Adipose tissue (tissue), 3 donors: ENCODE results near the gene CD52. TPM values are rescaled to one million over a fixed set of nuclear protein-coding genes. Genes with fewer than 3 reads are reported as not detected.

Experiments used
- H3K27ac ChIP-seq: one replicate; pipeline ENCODE4 v1.5.1; 2013; ENCODE audit warnings: low read depth, low read length
- WGBS, 3 donors: extraction: QIAGEN DNeasy Blood & Tissue Kit; methylation state at CpG; one replicate each; pipeline ENCODE4 v1.1.7; 2013; 5-methylcytosine and 5-hydroxymethylcytosine counted together
- polyA plus RNA-seq, 3 donors: library from polyadenylated mRNA; stranded (reverse); fragments of 200-250 nt; gene quantifications; one replicate each; pipeline ENCODE4 v1.2.3, GENCODE V29; 2013
- donor health status: healthy with polysubstance abuse.
- donor health status: Bipolar disorder and iron deficiency.
- donor health status: healthy.

Gene CD52
- polyA plus RNA-seq, 3 donors = 15.8 to 27.6 (median 20.2) TPM

DNA sequence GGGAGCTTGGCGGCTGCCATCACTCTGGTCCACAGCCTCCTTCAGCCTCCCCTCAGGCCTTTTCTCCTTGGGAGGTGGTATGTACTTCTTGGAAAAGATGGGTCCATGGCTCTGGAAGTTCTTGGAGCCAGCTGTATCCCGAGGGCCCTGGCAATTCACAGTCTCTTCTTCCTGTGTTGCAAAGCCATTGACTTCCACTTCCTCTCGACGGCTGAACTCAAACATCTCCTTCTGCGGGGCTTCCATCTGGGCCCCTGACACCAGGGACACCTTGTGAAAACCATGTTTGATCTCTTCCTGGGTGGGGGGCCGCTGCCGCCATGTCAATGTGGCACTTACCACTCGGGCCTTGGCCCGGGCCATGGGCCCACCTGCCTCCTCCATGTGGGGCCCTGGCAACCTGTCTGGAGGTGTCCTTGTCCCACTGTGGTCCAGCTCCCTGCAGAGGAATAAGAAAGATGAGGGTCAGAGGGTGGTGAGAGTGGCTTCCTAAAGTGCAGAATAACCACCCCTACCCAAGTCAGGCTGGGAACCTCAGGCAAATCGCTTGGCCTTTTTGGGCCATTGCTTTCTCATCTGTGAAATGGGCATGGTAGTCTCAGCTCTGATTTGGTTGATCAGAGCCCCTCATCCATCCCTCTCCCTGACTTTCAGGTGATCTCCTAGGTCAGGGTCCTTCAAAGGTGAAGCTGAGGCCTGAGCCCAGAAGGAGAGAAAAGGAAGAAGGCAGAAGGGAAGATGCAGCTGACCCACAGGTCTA, 28.7 kb downstream of the CD52 start:
- 56 to 61% (median 60%) methylated on average over 10 of the region's 10 CpGs for WGBS, 3 donors
- no peak overlapping the region for H3K27ac ChIP-seq

DNA sequence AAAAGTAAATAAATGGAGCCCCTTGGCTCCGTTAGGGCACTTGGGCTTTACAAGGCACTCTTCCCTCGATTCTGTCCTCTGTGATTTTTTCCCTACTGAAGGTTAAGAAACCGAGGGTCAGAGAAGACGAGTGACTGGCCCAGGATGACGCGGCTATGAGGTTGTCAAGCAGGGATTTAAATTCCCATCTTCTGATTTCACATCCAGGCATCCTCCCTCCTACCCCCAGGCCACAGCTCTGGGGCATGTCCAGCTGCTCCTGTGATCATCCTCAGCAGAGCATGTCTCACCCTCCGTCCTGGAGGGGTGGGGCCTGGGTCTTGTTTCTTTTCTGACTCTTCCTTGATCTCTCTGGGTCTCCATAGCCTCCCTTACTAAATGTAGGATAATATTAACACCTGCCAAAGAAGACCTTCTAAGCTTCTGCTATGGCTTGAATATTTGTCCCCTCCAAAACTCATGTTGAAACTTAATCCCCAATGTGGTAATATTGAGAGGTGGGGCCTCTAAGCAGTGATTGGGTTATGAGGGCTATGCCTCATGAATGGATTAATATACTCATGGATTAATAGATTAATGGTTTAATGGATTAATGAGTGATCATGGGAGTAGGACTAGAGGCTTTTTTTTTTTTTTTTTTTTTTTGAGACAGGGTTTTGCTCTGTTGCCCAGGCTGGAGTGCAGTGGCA, 31.6 kb downstream of the CD52 start:
- no peak overlapping the region for H3K27ac ChIP-seq
- 84 to 86% (median 84%) methylated on average over 7 of the region's 7 CpGs for WGBS, 3 donors

DNA sequence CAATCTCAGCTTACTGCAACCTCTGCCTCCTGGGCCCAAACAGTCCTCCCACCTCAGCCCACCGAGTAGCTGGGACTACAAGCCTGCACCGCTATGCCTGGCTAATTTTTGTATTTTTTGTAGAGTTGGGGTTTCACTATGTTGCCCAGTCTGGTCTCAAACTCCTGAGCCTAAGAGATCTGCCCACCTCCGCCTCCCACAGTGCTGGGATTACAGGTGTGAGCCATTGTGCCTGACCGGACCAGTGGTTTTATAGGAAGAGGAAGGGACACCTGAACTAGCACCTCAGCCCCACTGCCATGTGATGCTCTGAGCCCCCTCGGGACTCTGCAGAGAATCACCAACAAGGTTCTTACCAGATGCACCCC, 32.1 kb downstream of the CD52 start:
- H3K27ac ChIP-seq = no peak overlapping the region
- 84 to 88% (median 88%) methylated on average over 5 of the region's 5 CpGs for WGBS, 3 donors

DNA sequence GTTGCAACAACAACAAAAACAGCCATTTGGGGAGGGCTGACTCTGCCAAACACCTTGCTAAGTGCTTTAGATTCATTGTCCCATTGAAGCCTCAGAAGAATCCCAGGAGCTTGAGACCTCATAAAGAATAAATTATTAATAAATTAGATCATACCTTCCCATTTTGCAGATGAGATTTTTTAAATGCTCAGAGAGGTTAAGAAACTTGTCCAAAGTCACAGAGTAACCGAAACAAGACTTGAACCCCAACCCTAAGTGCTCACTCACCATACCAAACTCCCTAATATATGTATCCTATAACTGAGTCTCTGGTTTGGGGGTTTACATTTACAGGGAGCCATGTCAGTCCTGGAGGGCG, 32.6 kb downstream of the CD52 start:
- no peak overlapping the region for H3K27ac ChIP-seq
- WGBS, 3 donors = 83 to 92% (median 90%) methylated on average over 2 of the region's 2 CpGs

DNA sequence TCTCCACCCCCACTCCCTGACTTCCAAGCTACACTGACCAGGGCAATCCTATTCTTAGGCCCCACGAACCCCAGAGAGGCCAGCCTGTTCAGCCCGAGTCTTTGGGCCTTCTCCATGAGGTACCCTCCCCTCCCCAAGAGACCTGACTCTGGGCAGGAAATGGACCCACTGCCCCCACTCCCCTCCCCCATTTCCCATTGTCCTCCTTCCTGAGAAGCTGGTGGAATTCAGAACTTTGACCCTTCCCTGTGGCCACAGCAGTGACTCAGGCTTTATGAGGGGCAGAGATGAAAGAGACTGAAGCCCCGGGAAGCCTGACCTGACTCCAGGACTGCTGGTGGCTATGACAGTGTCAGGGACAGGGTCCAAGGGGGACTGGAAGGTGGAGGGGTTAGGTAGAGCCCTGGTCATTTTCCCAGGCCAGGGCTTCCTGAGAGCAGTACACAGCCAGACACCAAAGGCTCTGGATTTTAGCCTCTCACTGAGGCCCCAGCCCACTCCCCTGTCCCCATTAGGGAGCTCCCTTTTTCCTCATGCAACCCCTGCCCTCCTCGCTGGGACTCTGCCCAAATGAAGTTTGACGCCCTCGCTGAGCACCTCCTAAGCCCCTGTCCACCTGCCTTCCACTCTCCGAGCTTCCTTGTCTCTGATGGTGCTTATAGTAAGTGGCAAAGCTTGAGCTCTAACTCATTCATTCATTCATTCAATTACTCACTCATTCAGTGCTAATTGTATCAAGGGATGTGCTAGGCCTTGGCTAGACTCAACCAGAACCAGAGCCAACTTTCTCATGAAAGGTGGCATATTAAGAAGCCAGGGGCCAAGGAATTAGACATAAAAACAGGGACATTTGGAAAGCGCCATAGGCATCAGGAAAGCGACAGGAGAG, 33.2 kb downstream of the CD52 start:
- H3K27ac ChIP-seq = no peak overlapping the region
- WGBS, 3 donors = 75 to 83% (median 78%) methylated on average over 9 of the region's 9 CpGs

DNA sequence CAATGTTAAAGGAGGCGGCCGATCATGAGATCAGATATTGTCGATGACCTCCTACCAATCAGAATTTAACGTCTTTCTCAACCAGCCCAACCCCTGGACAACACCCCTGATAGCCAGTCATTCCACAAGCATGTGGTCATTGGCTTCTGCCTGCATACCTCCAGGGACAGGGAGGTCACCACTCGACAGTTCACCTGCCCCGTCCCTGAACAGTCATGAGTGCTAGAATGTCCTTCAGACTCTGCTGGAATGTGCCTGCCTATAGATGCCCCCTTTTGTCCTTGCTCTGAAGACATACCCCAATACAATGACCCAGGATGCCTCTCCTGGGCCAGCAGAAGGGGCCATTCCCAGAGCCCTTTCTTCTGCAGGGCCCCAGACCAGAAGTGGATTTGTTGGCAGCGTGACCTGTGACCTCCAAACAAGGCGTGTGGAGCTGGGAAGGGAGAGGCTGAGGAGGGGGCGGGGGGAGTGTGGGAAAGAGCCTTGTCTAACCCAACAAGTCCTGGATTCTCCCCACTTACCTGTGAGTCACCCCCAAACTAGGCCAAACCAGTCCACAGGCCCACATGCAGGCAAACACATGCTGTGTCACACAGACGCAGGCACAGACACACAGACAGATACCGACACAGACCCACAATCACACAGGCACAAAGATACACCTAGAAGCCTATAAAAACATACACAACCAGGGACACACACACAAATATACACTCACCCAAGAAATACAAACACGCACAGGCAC, 34.0 kb downstream of the CD52 start:
- 86 to 93% (median 91%) methylated on average over 12 of the region's 12 CpGs for WGBS, 3 donors
- H3K27ac ChIP-seq = no peak overlapping the region

DNA sequence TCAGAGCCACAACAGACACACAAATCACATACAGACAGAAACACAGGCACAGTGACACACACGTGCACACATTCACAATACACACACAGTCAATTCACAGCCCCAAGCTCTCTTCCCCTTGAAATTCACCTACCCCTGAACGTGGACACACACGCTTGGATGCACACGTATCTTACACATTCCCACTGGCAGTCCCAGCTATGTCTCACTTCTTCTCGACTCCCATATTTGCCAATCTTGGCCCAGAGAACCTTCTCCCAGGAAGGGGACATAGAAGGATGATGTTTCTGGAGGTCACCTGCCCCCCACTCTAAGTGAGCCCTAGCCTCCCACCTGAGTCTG, 34.6 kb downstream of the CD52 start:
- 85 to 92% (median 86%) methylated on average over 5 of the region's 5 CpGs for WGBS, 3 donors
- no peak overlapping the region for H3K27ac ChIP-seq

DNA sequence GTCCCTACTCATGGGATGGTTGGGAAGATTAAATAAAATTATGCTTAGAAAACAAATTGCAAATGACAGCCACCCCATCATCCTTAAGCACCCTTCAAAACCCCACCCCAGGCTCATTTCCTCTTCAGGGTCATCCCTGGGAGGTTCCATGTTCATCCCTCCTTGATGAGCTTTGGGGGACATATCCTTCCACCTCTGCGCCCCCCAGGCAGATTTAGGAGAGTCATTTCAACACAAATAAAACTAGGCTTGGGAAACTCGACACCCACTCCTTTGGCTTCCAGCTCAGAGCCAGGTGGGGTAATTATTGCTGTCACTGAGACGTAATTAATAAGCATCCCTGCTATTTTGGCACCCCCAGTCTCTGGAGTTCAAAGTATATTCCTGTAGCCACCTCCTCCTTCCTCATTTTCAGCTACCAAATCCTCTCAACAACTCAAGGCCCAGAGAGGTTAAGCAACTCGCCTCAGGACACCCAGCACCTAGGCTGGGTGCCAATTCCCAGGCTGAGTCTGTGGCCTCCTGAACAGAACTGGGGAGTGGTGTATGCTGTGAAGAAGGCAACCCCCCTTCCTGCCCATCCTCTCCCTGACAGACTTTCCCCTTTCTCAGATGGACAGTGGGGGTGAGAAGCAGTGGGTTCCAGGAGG, 35.6 kb downstream of the CD52 start:
- 55 to 95% (median 86%) methylated on average over 4 of the region's 4 CpGs for whole genome bisulfite sequencing, 3 donors
- no peak overlapping the region for H3K27ac ChIP-seq

DNA sequence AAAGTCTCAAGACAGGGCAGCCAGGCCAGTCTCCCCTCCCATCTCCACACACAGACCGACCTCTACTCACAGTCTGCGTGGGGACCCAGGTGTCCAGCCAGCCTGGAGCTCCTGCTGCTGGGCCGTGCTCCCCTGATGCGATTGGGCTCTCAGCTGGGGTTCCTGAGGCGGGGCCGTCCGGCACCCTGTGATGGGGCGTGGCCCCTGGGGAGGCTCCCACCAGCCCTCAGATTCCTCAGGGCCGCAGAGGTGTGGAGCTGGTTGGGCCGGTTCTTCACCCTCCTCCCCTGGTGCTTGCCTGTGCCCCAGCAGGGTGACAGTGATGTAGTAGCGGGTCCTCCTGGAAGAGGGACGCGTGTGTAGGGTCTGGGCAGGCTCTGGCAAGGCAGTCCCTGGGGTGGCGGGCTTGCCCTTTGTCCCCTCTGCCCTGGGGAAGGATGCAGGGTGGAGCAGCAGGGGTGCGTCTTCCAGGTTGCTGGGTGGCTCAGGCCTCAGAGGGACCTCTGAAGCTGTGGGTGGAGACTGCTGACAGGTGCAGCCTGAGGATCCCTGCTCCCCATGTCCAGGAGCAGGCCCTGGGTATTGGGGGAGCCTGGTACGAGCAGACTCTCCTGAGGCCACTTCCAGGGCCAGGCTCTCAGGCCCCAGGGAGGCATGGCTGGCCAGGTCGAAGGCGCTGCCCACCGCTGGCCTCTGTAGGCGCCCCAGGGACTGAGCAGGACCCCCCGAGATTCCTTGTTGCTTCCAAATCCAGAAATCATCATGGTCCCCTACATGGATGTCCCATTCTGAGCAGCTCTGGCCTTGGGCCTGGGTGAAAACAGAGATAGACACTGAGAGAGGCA, 36.4 kb downstream of the CD52 start, which contains the start of gene CRYBG2:
Gene CRYBG2, minus strand, starts transcription at position 155 of the 845 bp plus-strand sequence. CDS start 7,473 bp downstream, outside the sequence.
- WGBS, 3 donors = 62 to 92% (median 85%) methylated on average over 18 to 21 of the region's 21 CpGs

DNA sequence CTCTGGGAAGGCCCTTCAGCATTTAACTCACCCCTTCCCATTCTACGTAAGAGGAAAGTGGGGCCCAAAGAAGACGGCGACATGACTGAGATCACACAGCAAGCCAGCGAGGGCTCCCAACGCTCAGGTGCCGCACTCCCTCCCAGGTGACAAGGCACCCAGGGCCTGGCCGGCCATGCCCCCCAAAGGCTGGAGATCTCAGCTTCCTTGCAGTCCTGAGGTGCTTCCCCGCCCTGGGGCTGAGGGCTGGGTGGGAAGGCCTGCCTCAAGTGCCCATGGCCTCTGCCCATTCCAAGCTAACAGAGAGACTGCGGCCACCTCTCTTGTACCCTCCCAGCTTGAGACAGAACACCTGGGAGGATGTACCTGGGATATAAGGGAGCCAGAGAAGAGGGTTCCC, 37.2 kb downstream of the CD52 start:
- H3K27ac ChIP-seq = no peak overlapping the region
- 87 to 90% (median 90%) methylated on average over 9 of the region's 9 CpGs for WGBS, 3 donors

More for the DNA sequence above, 36.4 kb downstream of the CD52 start, which contains the start of gene CRYBG2:
- no peak within 1 kb of the TSS for H3K27ac ChIP-seq

DNA sequence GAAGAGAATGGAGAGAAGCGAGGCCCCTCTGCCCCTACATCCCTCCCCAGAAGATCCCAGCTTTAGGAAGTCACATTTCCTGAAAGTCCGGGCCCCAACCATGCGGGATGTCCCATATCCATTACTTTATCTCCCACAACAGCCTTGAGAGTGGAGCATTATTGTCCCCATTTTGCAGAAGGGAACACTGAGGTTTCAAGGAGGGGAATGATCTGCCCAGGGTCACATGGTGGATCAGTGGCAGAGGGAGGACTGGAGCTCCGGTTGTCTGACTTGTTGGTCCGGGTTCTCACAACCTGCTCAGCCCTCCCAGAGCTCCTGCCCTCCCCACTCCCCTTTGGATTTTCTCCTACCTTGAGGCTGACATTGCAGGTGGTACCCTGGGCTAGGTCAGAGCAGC, 38.3 kb downstream of the CD52 start:
- no peak overlapping the region for H3K27ac ChIP-seq
- 85 to 91% (median 86%) methylated on average over 5 of the region's 5 CpGs for WGBS, 3 donors

DNA sequence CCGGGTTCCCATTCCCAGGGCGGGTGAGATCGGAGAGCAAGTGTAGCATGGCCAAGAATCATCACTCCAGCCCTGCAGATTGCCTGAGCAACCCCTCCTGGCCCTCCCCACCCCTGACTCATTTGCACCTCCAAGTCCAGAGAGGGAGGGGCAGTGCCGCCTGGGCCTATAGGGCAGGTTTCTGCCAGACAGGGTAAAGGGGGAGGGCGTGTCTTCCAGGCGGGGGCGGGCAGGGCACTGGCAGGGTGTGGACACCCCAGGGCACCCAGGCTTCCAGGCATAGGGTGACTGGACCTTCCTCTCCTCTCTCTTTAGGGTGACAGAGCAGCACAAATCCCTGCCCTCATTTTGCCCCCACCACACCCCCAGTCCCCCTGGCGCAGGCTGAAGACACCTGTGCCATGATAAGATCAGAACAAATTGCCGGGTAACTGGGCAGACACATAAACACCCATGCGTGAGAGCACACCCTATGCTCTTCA, 39.4 kb downstream of the CD52 start:
- no peak overlapping the region for H3K27ac ChIP-seq

DNA sequence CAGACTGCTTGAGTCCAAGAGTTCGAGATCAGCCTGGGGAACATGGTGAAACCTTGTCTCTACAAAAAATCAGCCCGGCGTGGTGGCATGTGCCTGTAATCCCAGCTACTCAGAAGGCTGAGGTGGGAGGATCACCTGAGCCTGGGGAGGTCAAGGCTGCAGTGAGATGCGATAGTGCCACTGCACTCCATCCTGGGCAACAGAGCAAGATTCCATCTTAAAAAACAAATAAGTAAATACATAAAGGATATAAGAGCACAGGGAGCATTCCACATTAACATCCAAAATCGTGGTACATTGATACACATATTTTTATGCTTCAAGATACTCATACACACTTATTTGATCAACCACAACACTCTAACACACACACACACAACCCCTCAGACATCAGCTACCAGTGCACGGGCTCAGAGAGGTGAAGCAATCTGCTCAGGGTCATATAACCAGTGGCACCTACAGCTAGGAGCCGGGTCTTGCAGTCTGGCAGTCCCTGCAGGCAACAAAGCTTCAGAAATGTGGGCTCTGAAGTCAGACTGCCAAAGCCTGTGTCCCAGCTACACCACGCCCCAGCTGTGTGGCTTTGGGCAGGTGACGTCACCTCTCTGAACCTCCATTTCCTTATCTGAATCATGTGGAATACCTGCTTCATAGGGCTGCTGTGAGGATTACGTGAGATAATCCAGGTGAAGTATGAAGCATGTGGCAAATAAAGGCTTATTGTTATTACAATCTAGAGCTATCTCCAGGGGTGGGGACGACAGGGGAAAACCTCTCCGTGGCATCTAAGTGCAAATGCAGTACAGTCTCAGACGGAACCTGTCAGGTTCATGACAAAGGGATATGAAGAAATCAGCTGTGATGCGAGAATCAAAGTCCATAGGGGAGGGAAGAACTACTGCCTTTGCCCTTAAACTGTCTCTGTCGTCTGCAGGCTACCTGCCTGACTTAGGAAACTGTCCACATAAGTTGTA, 40.9 kb downstream of the CD52 start:
- H3K27ac ChIP-seq = no peak overlapping the region
- 38 to 59% (median 55%) methylated on average over 15 of the region's 15 CpGs for WGBS, 3 donors

More for the DNA sequence above, 39.4 kb downstream of the CD52 start:
- WGBS, 3 donors = 77 to 85% (median 83%) methylated on average over 10 of the region's 10 CpGs

DNA sequence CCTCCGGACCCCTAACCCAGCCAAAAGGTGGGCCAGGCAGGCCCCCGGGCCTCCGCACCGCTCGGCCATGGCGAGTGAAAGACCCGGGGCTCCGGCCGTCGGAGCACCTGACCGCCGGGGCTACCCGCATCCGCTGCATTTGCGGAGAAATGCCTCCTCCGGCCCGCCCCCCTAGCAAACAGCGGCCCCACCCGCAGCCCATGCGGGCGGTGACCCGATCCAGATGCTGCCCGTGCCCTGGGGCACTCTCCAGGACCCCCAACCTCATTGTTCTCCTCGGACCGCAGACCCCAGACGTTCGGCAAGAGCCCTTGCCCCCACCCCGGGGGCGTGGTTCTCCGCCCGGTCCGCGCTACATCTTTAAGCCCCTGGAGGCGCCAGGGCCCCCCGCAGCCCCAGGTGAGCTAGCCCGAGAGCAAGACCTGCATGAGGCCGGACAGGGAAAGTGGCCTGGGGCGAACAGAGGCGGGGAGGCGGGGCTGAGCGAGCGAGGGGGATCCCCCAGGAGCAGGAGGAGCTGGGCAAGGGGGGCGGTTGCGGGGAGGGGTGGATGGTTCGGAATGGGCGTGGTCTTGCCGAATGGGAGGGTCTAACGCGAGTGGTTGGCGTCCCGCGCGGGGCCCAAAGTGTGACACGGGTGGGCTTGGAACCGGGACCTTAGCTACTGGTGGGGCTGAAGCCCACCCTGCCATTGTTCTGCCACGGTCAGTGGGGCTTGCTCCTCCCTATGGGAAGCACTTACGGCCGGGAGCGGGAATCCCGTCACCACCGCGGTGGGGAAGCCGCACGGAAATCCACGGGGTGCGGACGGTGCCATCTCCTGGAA, 42.4 kb downstream of the CD52 start:
- no peak overlapping the region for H3K27ac ChIP-seq
- 3% methylated on average over 66 to 67 of the region's 67 CpGs for WGBS, 3 donors
